ENCODE data around the gene AGAP1.
"Not testable (repeated sequence)": the region's sequence is repeated elsewhere in the genome, so short reads cannot be mapped to it uniquely, and the experiment has no call there.

Gene AGAP1

GRCh38 chr2:236057375-236057774 lies 563.5 kb downstream of the AGAP1 start:
- FAIRE-seq (no peak), DNase-seq (ENCODE audit: insufficient read length) (no peak)
- no peak for TF ChIP-seq TAF1 (IDR thresholded peaks at IDR 0.05; ENCODE audit: borderline replicate concordance, low read depth, low read length)
- TF ChIP-seq POLR2AphosphoS5 (IDR thresholded peaks at IDR 0.05; ENCODE audit: low read depth, low read length): no peak
- TF ChIP-seq POLR2A (IDR thresholded peaks at IDR 0.05; ENCODE audit: low read depth, low read length): no peak

GRCh38 chr2:236061497-236061896 lies 567.7 kb downstream of the AGAP1 start:
- DNase-seq (ENCODE audit: insufficient read length): no peak
- TF ChIP-seq TAF1 (IDR thresholded peaks at IDR 0.05; ENCODE audit: borderline replicate concordance, low read depth, low read length) (no peak), POLR2AphosphoS5 (IDR thresholded peaks at IDR 0.05; ENCODE audit: low read depth, low read length) (no peak)
- no peak for FAIRE-seq

- TF ChIP-seq POLR2AphosphoS5 (IDR thresholded peaks at IDR 0.05; ENCODE audit: low read depth, low read length): no peak
- no peak for TF ChIP-seq TAF1 (IDR thresholded peaks at IDR 0.05; ENCODE audit: borderline replicate concordance, low read depth, low read length)
- TF ChIP-seq POLR2A (IDR thresholded peaks at IDR 0.05; ENCODE audit: low read depth, low read length): no peak
- FAIRE-seq (no peak), DNase-seq (ENCODE audit: insufficient read length) (no peak)
These were observed 568.1 kb downstream of the AGAP1 start for GRCh38 chr2:236061899-236062298.

DNA sequence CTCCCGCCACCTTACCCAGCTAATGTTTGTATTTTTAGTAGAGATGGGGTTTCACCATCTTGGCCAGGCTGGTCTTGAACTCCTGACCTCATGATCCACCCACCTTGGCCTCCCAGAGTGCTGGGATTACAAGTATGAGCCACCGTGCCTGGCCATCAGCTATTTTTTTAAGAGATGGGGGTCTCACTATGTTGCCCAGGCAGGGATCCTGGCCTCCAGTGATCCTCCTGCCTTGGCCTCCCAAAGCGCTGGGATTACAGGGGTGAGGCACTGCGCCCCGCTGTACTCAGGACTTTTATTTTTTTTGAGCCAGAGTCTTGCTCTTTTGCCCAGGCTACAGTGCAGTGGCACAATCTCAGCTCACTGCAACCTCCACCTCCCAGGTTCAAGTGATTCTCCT lies 569.0 kb downstream of the AGAP1 start:
- DNase-seq (ENCODE audit: insufficient read length); FAIRE-seq: not testable (repeated sequence)

DNA sequence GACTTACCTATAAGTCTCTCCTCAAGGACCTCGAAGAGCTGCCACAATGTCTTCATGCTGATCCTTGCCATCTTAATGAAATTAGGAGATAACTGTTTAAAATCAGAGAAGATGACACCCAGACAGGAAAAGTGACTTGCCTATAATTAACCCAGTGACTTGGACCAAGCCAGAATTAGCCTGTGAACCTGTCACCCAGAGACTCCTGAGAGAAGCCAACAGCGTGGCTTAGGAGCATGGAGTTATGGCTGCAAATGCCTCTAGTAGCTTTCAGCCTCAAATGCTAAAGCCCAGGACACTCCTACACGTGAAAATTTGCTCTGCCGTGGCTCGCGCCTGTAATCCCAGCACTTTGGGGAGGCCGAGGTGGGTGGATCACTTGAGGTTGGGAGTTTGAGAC lies 570.2 kb downstream of the AGAP1 start:
- FAIRE-seq: no peak
- TF ChIP-seq POLR2A (IDR thresholded peaks at IDR 0.05; ENCODE audit: low read depth, low read length) (no peak), TAF1 (IDR thresholded peaks at IDR 0.05; ENCODE audit: borderline replicate concordance, low read depth, low read length) (no peak), POLR2AphosphoS5 (IDR thresholded peaks at IDR 0.05; ENCODE audit: low read depth, low read length) (no peak)

DNA sequence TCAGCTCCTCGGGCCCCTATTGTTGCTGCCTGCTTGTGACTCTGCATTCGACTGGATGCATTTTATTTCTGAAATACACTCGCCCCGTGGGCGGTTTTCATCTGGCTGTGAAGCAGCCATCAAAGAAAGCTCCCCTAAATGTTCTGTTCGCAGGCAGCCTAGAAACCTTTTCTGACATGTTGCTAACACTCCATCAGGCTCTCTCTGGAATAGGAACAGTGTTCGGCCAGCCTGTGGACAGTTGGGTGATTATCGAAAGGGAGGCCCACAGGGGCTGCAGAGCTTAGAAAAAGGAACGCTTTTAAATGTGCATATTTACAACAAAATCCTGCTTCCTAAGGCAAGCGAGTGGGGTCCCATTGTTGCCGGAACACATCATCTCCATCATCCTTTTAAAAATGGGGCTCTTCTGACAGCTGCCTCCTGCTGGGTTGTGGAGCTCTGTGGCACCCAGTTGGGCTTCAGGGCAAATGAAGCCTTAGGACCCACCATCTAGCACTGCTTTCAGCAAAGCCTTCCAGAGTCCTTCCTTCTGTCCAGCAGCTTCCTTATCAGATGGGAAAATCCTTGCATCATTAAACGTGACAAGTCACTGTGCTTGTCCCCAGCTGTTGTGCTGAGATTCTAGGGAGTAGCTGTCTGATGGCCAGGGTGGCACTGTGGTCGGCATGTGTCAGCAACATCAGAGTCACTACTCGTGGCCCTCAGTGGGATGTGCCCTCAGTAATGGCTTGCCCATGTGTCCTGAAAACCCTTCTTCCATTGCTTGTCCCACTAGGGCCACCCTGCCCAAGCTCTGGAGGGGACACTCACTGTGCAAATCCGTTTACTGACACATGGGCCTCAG lies 571.7 kb downstream of the AGAP1 start:
- FAIRE-seq (no peak), DNase-seq (ENCODE audit: insufficient read length) (no peak)
- TF ChIP-seq POLR2A (IDR thresholded peaks at IDR 0.05; ENCODE audit: low read depth, low read length): no peak

More for the DNA sequence above, 570.2 kb downstream of the AGAP1 start:
- DNase-seq (ENCODE audit: insufficient read length): no peak

DNA sequence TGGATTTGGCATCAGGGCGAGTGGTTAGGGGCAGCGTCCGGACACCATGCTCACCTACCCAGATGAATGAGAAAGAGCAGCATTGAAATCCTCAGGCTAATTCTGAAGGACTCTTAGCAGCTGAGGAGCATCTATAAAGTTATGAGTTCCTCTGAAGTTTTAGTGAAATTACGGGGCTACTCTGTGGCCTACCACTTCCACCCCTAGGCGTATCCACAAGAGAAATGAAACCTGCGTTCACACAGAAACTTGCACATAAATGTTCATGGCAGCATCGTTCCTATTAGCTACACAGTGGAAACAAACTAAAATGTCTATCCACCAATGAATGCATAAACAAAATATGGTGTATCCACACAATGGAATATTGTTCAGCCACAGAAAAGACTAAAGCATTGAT lies 576.4 kb downstream of the AGAP1 start:
- no peak for DNase-seq (ENCODE audit: insufficient read length)
- FAIRE-seq: no peak
- TF ChIP-seq POLR2A (IDR thresholded peaks at IDR 0.05; ENCODE audit: low read depth, low read length): no peak
- no peak for TF ChIP-seq POLR2AphosphoS5 (IDR thresholded peaks at IDR 0.05; ENCODE audit: low read depth, low read length)
- no peak for TF ChIP-seq TAF1 (IDR thresholded peaks at IDR 0.05; ENCODE audit: borderline replicate concordance, low read depth, low read length)

- no peak for TF ChIP-seq POLR2A (IDR thresholded peaks at IDR 0.05; ENCODE audit: low read depth, low read length)
- TF ChIP-seq POLR2AphosphoS5 (IDR thresholded peaks at IDR 0.05; ENCODE audit: low read depth, low read length): no peak
- no peak for TF ChIP-seq TAF1 (IDR thresholded peaks at IDR 0.05; ENCODE audit: borderline replicate concordance, low read depth, low read length)
- FAIRE-seq (no peak), DNase-seq (ENCODE audit: insufficient read length) (no peak)
These were observed 579.4 kb downstream of the AGAP1 start for GRCh38 chr2:236073246-236073645.

DNA sequence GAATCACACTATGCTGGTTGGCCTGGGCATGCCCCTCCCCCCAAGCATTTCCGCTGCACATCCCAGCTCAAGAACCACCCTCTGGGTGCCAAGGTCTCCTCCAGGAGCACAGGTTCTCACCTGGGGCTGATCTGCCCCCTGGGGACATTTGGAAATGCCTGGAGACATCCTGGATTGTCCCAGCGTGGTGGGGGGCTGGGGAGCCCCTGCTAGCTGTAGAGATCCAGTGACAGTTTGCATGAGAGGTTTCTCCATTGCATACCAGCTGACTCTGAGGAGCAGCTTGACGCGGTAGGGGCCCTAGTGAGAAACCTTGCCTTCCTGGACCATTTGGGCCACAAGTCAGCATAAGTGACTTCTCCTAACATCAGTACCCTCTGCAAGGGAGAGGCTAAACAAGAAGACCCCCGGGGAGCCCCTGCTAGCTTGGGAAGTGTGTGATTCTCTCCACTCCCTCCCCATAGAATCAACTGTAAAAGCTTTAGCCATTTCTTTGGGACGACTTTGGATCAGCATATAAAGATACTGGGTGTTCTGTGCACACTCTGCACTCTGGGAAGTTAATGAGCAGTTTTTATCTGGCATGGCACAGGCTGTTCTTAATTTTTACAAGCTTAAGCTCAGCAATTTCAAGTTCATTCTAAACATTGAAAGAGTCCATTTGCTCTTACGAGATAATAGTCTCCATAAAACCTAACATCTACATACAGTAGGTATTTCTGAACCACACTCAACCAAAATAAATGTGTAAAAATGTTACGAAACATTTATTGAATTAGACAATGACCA lies 580.2 kb downstream of the AGAP1 start:
- no peak for TF ChIP-seq POLR2A (IDR thresholded peaks at IDR 0.05; ENCODE audit: low read depth, low read length)
- no peak for TF ChIP-seq POLR2AphosphoS5 (IDR thresholded peaks at IDR 0.05; ENCODE audit: low read depth, low read length)
- no peak for TF ChIP-seq TAF1 (IDR thresholded peaks at IDR 0.05; ENCODE audit: borderline replicate concordance, low read depth, low read length)
- DNase-seq (ENCODE audit: insufficient read length) (no peak), FAIRE-seq (no peak)

- TF ChIP-seq TAF1 (IDR thresholded peaks at IDR 0.05; ENCODE audit: borderline replicate concordance, low read depth, low read length): no peak
- FAIRE-seq: no peak
- no peak for DNase-seq (ENCODE audit: insufficient read length)
These were observed 582.0 kb downstream of the AGAP1 start for GRCh38 chr2:236075802-236076201.

GRCh38 chr2:236078297-236079255 lies 584.7 kb downstream of the AGAP1 start:
- DNase-seq (ENCODE audit: insufficient read length): no peak
- TF ChIP-seq POLR2AphosphoS5 (IDR thresholded peaks at IDR 0.05; ENCODE audit: low read depth, low read length) (no peak), POLR2A (IDR thresholded peaks at IDR 0.05; ENCODE audit: low read depth, low read length) (no peak), TAF1 (IDR thresholded peaks at IDR 0.05; ENCODE audit: borderline replicate concordance, low read depth, low read length) (no peak)
- no peak for FAIRE-seq

All from GM12892 (cell line).